Measurements from ENCODE around the gene CD83.

GRCh38 chr6:14130435-14131075 is 13.0 kb downstream of the CD83 start:
- TF ChIP-seq CTCF (IDR thresholded peaks at IDR 0.05; ENCODE audit: insufficient read depth, low read length) (no peak), SPI1 (IDR thresholded peaks at IDR 0.05; ENCODE audit: borderline replicate concordance, low read depth) (no peak)
